ENCODE results near the gene CDC42BPB.

Gene CDC42BPB

DNA sequence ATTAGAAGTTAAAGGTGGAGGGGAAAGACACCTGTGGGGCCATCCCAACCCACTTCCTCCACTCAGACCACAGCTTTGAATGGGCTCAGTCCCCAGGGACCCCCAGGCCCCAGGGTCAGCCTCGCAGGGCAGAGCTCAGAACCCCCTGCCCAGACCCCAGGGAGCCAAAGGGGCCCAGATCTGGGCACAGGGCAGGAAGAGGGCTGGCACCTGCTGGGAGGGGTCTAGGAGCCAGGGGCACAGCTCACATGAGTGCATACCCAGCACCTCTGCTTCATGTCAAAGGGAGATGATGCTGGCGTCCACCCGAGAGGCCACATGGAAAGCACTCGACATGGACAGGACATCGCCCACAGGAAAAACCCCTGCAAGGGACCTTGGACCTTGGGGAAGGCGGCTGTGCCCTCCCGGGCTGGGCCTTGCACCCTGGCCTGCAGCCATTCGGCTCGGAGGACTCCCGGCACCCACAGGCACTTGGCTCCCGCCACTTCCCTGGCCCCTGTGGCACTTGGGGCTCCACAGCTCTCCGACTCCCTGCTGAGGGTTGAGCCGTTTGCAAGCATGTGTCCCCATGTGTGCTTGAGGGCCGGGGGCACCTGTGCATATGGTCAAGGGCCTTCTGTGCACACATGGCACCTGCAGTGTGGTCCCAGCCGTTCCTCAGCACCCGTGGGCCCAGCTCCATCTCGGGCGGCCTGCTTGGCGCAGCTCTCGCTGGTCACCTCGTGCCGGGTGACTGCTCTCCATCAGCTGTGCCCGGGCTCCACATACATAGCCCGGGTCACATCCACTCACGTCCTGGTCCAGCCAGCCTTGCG is 142.7 kb downstream of the CDC42BPB start:
- DNase-seq (ENCODE audit: low read depth in 2 of 2), result no peak

DNA sequence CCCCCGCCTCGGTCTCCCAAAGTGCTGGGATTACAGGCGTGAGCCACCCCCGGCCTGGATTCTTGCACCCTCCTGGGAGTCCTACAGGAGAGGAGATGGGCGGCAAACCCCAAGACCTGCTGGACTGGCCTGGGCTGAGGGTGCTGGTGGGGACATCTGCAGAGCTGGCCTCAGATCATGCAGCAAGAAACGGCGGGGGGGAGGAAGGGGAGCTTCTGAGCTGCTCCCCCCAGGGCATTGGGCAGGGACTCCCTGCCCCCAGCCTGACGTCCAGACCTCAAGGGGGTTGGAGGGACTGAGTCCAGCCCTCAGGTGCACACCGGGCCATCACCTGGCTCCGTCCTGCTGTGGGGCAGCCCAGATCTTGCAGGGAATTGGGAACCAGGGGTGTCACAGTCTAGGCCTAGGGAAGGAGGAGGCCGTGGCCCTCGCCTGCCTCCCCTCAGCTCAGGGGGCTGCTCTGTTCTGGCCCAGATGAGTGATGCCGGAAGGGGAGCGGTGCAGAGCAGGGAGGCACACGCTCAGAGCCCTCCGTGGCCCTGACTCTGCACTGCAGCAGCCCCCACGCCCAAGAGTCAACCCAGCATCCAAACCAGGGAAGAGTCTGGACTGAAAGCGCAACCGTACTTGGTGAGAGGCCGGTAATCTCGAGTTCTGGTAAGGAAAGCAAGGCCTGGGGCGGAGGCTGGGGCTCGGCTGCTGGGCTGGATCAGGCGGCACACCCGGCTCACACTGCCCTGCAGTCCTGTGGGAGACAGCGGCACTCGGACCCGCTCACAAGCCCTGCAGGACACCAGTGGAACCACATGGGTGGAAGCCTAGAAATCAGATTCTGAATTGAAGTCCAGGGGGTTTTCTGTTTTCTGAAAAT is 143.8 kb downstream of the CDC42BPB start:
- no peak for DNase-seq (ENCODE audit: low read depth in 2 of 2)

GRCh38 chr14:102911991-102912761 is 145.2 kb downstream of the CDC42BPB start:
- DNase-seq (ENCODE audit: low read depth in 2 of 2), result no peak

DNA sequence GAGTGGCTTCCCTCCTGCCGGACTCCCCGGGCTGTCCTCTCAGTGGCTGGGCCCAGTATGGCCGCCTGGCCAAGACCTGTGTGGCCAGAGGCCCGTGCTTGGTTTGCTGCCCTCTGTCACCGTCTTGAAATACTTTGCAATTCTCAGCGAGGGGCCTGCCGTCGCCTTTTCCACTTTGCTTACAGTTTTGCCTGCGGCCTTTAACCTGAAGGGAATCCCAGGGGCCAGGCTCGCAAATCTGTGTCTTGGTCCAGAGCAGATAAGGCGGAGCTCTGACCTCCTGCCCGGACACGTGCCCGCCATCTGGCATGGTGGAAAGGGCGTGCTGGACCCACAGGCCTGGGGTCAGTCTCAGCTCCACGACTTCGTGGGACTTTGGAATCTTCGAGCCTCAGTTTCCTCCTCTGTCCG is 145.8 kb downstream of the CDC42BPB start:
- DNase-seq (ENCODE audit: low read depth in 2 of 2), result no peak

- DNase-seq (ENCODE audit: low read depth in 2 of 2), result no peak
Measured at GRCh38 chr14:102910442-102910841, 146.9 kb downstream of the CDC42BPB start.

DNA sequence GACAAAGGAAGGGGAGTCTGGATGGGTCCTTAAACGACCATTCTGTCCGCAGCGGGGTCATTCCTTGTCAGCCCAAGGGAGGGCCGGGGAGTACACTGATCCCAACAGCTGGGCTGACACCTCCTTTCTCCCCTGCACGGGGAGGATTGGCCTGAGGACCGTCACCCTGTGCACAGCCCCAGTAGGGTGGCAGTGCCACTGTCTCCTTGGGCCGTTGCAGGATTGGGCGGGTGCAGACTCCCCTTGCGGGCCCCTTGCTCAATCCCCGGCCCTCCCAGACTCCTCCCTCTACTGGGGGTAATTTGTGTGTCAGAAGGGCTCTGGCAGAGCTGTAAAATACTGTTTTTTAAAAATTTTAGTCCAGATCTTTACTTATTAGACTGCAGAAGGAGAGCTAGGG is 147.4 kb downstream of the CDC42BPB start:
- no peak for DNase-seq (ENCODE audit: low read depth in 2 of 2)

DNA sequence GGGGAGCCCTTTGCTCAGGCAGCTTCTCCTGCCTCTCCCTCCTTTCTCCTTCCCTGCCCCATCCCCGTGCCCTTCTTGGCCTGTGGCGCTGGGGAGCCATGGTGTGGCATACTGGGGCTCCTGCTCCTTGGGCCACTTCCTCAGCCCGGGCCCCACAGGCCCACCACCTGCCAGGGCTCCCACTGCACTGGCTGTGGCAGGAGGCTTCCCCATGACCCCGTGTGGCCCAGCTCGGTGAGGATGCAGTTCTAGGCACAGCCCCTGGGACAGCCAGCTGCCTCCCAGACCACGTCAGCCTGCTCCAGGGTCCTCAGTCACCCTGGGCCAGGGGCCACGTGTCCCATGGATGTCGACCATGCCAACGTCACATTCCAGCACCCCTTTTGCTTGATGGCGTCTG is 147.9 kb downstream of the CDC42BPB start:
- DNase-seq (ENCODE audit: low read depth in 2 of 2), result no peak

- no peak for DNase-seq (ENCODE audit: low read depth in 2 of 2)
Measured at GRCh38 chr14:102908766-102909455, 148.4 kb downstream of the CDC42BPB start.

- DNase-seq (ENCODE audit: low read depth in 2 of 2), result no peak
Measured at GRCh38 chr14:102907980-102908730, 149.2 kb downstream of the CDC42BPB start.

- no peak for DNase-seq (ENCODE audit: low read depth in 2 of 2)
Measured at GRCh38 chr14:102907303-102907844, 150.0 kb downstream of the CDC42BPB start.

GRCh38 chr14:102906616-102907302 is 150.6 kb downstream of the CDC42BPB start:
- no peak for DNase-seq (ENCODE audit: low read depth in 2 of 2)

DNA sequence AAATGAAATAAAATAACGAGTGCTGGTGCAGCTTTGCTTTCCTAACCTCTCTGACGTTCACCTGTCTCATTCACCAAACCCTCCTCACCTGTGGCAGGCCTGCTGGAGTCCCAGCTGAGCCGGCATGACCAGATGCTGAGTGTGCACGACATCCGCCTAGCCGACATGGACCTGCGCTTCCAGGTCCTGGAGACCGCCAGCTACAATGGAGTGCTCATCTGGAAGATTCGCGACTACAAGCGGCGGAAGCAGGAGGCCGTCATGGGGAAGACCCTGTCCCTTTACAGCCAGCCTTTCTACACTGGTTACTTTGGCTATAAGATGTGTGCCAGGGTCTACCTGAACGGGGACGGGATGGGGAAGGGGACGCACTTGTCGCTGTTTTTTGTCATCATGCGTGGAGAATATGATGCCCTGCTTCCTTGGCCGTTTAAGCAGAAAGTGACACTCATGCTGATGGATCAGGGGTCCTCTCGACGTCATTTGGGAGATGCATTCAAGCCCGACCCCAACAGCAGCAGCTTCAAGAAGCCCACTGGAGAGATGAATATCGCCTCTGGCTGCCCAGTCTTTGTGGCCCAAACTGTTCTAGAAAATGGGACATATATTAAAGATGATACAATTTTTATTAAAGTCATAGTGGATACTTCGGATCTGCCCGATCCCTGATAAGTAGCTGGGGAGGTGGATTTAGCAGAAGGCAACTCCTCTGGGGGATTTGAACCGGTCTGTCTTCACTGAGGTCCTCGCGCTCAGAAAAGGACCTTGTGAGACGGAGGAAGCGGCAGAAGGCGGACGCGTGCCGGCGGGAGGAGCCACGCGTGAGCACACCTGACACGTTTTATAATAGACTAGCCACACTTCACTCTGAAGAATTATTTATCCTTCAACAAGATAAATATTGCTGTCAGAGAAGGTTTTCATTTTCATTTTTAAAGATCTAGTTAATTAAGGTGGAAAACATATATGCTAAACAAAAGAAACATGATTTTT is 151.9 kb downstream of the CDC42BPB start:
- DNase-seq (ENCODE audit: low read depth in 2 of 2), result no peak

DNA sequence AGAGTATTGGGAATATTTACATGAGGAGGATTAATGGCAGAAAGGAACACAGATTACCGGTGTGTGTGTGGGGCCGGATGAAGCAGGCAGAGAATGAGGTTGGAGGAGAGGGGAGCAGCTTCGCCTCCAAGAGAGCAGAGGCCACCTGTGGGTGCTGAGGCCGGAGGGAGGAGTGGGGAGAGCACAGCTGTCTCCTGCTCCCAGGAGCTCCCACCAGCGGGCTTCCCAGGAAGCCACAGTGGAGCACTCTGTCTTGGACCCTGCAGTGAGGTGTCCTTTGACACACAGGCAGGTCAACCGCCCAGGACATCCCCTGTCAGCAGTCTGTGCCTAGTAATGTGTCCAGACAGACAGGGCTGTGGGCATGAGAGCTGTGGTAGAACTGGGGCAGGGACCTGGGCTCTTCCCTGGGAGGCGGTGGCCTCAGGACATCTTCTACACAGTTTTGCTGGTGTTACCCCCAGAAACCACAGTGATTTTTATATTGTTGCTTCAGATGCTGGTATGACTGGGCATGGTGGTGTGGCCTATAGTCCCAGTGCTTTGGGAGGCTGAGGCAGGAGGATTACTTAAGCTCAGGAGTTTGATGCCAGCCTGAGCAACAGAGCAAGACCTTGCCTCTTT is 153.3 kb downstream of the CDC42BPB start:
- DNase-seq (ENCODE audit: low read depth in 2 of 2), result no peak

DNA sequence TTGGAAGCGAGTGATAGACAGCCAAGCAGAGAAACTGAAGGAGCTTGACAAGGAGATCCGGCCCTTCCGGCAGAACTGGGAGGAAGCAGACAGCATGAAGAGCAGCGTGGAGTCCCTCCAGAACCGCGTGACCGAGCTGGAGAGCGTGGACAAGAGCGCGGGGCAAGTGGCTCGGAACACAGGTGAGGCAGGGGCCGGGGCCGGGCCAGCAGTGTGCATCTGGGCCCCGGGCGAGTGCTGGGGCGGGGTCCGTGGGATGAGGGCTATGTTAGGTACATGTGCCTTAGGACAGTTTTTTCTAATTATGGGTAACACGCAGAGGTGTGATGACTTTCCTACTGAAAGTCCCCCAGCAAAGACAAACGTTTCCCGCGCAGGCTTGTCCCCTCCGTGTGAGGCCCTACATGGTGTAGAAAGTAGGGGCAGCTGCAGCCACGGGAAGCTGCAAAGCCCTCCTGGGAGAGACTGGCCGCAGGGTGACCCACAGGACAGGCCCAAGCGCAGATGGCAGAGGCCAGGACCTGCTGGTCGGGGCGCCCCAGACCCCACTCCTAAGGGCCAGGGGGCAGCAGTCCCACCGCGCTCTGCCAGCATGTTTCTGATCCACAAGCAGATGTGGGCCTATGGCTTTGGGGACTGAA is 154.0 kb downstream of the CDC42BPB start:
- no peak for DNase-seq (ENCODE audit: low read depth in 2 of 2)

- no peak for DNase-seq (ENCODE audit: low read depth in 2 of 2)
Measured at GRCh38 chr14:102902523-102903247, 154.7 kb downstream of the CDC42BPB start.

- DNase-seq (ENCODE audit: low read depth in 2 of 2), result no peak
Measured at GRCh38 chr14:102902086-102902485, 155.3 kb downstream of the CDC42BPB start.

DNA sequence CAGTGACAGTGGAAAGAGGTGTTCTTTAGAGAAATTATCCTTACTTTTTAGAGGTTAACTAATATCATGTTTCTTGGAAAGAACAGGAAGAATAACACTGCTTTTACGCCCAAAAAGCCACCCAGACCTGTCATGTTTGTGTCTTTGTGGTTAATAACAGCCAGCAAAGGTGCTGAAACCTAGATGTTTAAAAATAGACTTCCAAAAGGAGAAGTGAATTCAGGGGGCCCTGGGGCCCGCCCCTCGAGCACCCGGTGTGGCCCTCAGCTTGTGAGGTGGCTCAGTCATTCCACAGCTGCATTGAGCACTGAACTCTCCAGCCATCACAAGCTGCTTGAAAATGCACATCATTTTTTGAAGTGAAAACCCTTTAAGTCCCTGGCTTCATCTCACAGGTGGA is 155.7 kb downstream of the CDC42BPB start:
- DNase-seq (ENCODE audit: low read depth in 2 of 2), result no peak
